HepG2 (cell line): ENCODE measurements around the gene EHD1. TPM values are rescaled to one million over a fixed set of nuclear protein-coding genes. Genes with fewer than 3 reads are reported as not detected.

ENCODE experiments used
- CBX1 ChIP-seq: IDR thresholded peaks from one replicate; pipeline ENCODE4 v1.6.1; 2016; ENCODE audit warnings: antibody characterized with exemption, low read depth
- ERF ChIP-seq: IDR thresholded peaks from 2 replicates; pipeline ENCODE4 v1.6.1; 2018; ENCODE audit warnings: missing biosample characterization, missing genetic modification reagents
- FOXO4 ChIP-seq: sonication (generic); formaldehyde crosslinking; conservative IDR thresholded peaks from 2 replicates; pipeline ENCODE4 v1.8.1; 2023; ENCODE audit warnings: missing genetic modification reagents
- HES4 ChIP-seq: sonication (generic); formaldehyde crosslinking; IDR thresholded peaks from 2 replicates; pipeline ENCODE4 v1.9.0; 2021; ENCODE audit warnings: mild to moderate bottlenecking, missing genetic modification reagents, borderline replicate concordance
- NONO ChIP-seq, 2 experiments: fragments of 450-650 bp in 1 of 2; sonication (generic) in 1 of 2; formaldehyde crosslinking in 1 of 2; IDR thresholded peaks in 1 of 2; conservative IDR thresholded peaks in 1 of 2; 2 replicates each; pipeline versions ENCODE4 v1.6.1 to v1.8.0; 2017 to 2022; ENCODE audit warnings: mild to moderate bottlenecking in 1 of 2, missing genetic modification reagents in 1 of 2, moderate library complexity in 1 of 2
- POLR2AphosphoS5 ChIP-seq: IDR thresholded peaks from 2 replicates; pipeline ENCODE4 v1.6.1; 2012; ENCODE audit warnings: low read depth, low read length
- RNF2 ChIP-seq: fragments of 450-650 bp; conservative IDR thresholded peaks from 2 replicates; pipeline ENCODE4 v1.6.1; 2016; ENCODE audit warnings: low read depth
- SOX5 ChIP-seq: IDR thresholded peaks from 2 replicates; pipeline ENCODE4 v1.6.1; 2016; ENCODE audit warnings: borderline replicate concordance
- STAG1 ChIP-seq: sonication (generic); formaldehyde crosslinking; IDR thresholded peaks from 2 replicates; pipeline ENCODE4 v1.4.0; 2020; ENCODE audit warnings: missing genetic modification reagents
- TAF1 ChIP-seq: sonication (generic); formaldehyde crosslinking; IDR thresholded peaks from 2 replicates; pipeline ENCODE4 v1.4.0; 2020; ENCODE audit warnings: missing genetic modification reagents
- THAP11 ChIP-seq: IDR thresholded peaks from 2 replicates; pipeline ENCODE4 v1.6.1; 2016; ENCODE audit warnings: missing biosample characterization, missing genetic modification reagents
- ZFP91 ChIP-seq: sonication (generic); formaldehyde crosslinking; IDR thresholded peaks from 2 replicates; pipeline ENCODE4 v1.9.0; 2022; ENCODE audit warnings: missing genetic modification reagents, mild to moderate bottlenecking, borderline replicate concordance
- ZNF879 ChIP-seq: sonication (generic); formaldehyde crosslinking; IDR thresholded peaks from 2 replicates; pipeline ENCODE4 v1.8.1; 2023; ENCODE audit warnings: missing genetic modification reagents
- polyA plus RNA-seq, 8 experiments: library from polyadenylated mRNA; depleted of rRNA in 3 of 8; stranded (reverse) in 7 of 8; unstranded in 1 of 8; fragments of >200 nt; fragmentation: Illumina TruSeq in 4 of 8; extraction: Trizol in 4 of 8; gene quantifications; 2 replicates each; pipeline versions ENCODE4 v1.2.1 to v1.2.3, GENCODE V29; 2011 to 2016; ENCODE audit warnings: low read depth in 4 of 8, missing spikeins in 1 of 8, mixed read lengths in 1 of 8; ENCODE audit not compliant: insufficient read depth in 1 of 8
- total RNA-seq, 5 experiments: library from RNA; depleted of rRNA; stranded (reverse); fragments of >200 nt; fragmentation: Illumina TruSeq; extraction: Trizol; gene quantifications; 2 replicates each; pipeline ENCODE4 v1.2.3, GENCODE V29; 2016; ENCODE audit warnings: low read depth in 1 of 5
- TF ChIP-seq, protein P1 (sequence below): IDR thresholded peaks from 2 replicates; pipeline ENCODE4 v1.6.1; 2018; ENCODE audit warnings: missing genetic modification reagents, mild to moderate bottlenecking, missing compliant biosample characterization
- TF ChIP-seq, protein P2 (sequence below): IDR thresholded peaks from 2 replicates; pipeline ENCODE4 v1.6.1; 2016
- TF ChIP-seq, protein P3 (sequence below): sonication (generic); formaldehyde crosslinking; IDR thresholded peaks from one replicate; pipeline ENCODE4 v1.5.1; 2020; ENCODE audit warnings: mild to moderate bottlenecking, missing genetic modification reagents; ENCODE audit errors: not compliant biosample characterization

The EHD1 gene
- total and polyA plus RNA-seq, 2 of the 13 experiments (the other 11 are each of a cell fraction or from before 2014, with no cell fraction given): 23.6 to 26.6 TPM

DNA sequence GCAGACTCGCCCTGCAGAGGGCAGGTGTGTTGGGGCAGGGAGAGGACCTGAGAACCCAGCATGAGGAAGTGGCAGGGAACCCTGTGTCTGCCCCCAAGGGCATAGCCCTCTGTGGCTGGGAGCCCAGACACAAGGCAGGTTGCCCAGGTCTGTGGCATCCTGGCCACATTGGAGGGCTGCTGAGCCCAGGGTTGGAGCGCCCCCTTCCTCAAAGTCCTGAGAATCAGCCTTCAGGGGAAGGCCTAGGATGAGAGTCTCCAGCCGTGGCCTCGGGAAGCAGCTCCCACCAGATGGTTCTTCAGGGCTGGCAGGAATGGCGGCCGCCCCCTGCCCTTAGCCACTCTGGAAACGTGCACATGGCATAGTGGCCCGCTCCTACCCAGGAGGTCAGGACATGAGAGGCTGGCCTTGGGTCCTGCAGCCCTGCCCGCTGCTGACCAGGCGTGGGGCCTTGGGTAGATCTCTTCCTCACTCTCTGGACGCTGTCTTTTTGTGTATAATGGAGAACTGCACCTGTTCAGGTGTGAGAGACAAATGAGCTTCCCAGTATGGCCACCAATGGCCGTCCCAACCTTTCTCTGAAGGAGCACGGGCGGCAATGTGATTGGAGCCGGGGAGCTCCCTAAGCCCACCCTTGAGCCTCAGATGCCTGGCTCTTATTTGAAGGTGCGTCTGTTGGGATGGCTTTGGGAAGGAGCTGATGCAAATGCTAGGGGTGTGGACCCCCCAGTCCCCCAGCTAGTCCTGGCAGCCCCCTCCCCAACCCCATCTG is 29.4 kb downstream of the EHD1 start (continued):
- TF ChIP-seq, protein P1, sequence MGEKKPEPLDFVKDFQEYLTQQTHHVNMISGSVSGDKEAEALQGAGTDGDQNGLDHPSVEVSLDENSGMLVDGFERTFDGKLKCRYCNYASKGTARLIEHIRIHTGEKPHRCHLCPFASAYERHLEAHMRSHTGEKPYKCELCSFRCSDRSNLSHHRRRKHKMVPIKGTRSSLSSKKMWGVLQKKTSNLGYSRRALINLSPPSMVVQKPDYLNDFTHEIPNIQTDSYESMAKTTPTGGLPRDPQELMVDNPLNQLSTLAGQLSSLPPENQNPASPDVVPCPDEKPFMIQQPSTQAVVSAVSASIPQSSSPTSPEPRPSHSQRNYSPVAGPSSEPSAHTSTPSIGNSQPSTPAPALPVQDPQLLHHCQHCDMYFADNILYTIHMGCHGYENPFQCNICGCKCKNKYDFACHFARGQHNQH (CRISPR knock-in tag): no peak
- TF ChIP-seq ERF (CRISPR knock-in tag) (0 out of 2 replicates have a peak, but pooled peaks have one; percentile 41), THAP11 (0 out of 2 replicates have a peak, but pooled peaks have one; percentile 44), FOXO4 (CRISPR knock-in tag) (no peak), NONO (IDR thresholded peaks at IDR 0.05) (no peak), NONO (CRISPR knock-in tag; conservative IDR thresholded peaks at IDR 0.05) (no peak), CBX1 (peak; percentile 43), POLR2AphosphoS5 (no peak), TAF1 (0 out of 2 replicates have a peak, but pooled peaks have one; percentile 19), STAG1 (peak; percentile 65), ZNF879 (CRISPR knock-in tag) (no peak), RNF2 (no peak), ZFP91 (CRISPR knock-in tag) (peak; percentile 41; the same call in 1 of the 2 replicates), HES4 (CRISPR knock-in tag) (no peak), SOX5 (CRISPR knock-in tag) (0 out of 2 replicates have a peak, but pooled peaks have one; percentile 11)
- TF ChIP-seq, protein P2, sequence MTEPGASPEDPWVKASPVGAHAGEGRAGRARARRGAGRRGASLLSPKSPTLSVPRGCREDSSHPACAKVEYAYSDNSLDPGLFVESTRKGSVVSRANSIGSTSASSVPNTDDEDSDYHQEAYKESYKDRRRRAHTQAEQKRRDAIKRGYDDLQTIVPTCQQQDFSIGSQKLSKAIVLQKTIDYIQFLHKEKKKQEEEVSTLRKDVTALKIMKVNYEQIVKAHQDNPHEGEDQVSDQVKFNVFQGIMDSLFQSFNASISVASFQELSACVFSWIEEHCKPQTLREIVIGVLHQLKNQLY: no peak
- TF ChIP-seq, protein P3, sequence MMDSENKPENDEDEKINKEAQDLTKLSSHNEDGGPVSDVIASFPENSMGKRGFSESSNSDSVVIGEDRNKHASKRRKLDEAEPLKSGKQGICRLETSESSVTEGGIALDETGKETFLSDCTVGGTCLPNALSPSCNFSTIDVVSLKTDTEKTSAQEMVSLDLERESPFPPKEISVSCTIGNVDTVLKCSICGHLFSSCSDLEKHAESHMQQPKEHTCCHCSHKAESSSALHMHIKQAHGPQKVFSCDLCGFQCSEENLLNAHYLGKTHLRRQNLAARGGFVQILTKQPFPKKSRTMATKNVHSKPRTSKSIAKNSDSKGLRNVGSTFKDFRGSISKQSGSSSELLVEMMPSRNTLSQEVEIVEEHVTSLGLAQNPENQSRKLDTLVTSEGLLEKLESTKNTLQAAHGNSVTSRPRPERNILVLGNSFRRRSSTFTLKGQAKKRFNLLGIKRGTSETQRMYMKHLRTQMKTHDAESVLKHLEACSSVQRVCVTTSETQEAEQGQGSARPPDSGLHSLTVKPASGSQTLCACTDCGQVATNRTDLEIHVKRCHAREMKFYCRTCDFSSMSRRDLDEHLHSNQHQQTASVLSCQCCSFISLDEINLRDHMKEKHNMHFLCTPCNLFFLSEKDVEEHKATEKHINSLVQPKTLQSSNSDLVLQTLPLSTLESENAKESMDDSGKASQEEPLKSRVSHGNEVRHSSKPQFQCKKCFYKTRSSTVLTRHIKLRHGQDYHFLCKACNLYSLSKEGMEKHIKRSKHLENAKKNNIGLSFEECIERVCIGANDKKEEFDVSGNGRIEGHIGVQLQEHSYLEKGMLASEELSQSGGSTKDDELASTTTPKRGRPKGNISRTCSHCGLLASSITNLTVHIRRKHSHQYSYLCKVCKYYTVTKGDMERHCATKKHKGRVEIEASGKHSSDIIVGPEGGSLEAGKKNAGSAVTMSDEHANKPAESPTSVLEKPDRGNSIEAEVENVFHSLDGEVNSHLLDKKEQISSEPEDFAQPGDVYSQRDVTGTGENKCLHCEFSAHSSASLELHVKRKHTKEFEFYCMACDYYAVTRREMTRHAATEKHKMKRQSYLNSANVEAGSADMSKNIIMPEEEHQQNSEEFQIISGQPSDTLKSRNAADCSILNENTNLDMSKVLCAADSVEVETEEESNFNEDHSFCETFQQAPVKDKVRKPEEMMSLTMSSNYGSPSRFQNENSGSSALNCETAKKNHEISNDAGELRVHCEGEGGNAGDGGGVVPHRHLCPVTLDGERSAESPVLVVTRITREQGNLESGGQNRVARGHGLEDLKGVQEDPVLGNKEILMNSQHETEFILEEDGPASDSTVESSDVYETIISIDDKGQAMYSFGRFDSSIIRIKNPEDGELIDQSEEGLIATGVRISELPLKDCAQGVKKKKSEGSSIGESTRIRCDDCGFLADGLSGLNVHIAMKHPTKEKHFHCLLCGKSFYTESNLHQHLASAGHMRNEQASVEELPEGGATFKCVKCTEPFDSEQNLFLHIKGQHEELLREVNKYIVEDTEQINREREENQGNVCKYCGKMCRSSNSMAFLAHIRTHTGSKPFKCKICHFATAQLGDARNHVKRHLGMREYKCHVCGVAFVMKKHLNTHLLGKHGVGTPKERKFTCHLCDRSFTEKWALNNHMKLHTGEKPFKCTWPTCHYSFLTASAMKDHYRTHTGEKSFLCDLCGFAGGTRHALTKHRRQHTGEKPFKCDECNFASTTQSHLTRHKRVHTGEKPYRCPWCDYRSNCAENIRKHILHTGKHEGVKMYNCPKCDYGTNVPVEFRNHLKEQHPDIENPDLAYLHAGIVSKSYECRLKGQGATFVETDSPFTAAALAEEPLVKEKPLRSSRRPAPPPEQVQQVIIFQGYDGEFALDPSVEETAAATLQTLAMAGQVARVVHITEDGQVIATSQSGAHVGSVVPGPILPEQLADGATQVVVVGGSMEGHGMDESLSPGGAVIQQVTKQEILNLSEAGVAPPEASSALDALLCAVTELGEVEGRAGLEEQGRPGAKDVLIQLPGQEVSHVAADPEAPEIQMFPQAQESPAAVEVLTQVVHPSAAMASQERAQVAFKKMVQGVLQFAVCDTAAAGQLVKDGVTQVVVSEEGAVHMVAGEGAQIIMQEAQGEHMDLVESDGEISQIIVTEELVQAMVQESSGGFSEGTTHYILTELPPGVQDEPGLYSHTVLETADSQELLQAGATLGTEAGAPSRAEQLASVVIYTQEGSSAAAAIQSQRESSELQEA: no peak
